GM06990 (cell line): ENCODE measurements around the gene AP5M1.
"Not testable (repeated sequence)": the region's sequence is repeated elsewhere in the genome, so short reads cannot be mapped to it uniquely, and the experiment has no call there.

ENCODE experiments used
- DNase-seq: peaks from one replicate; pipeline ENCODE4 v3.0.0-alpha.2; 2011; ENCODE audit not compliant: insufficient read length; ENCODE audit errors: extremely low read depth
- H3K27me3 ChIP-seq: replicated peaks from 2 replicates; pipeline ENCODE4 v1.6.0; 2011; ENCODE audit warnings: low read length; ENCODE audit not compliant: control insufficient read depth, insufficient read depth
- H3K36me3 ChIP-seq: 2 replicates; pipeline ENCODE4 v1.5.1; 2011; ENCODE audit warnings: low read length; ENCODE audit not compliant: control insufficient read depth, insufficient read depth
- H3K4me3 ChIP-seq: replicated peaks from 2 replicates; pipeline ENCODE4 v1.5.1; 2011; ENCODE audit warnings: low read depth, mild to moderate bottlenecking, control low read depth, low read length
- CTCF ChIP-seq: IDR thresholded peaks from 2 replicates; pipeline ENCODE4 v1.5.1; 2011; ENCODE audit warnings: low read length, control low read depth, mild to moderate bottlenecking, inconsistent platforms; ENCODE audit not compliant: insufficient read depth, poor library complexity, severe bottlenecking

Gene AP5M1

GRCh38 chr14:57314396-57315089, 45.8 kb downstream of the AP5M1 start:
- Histone ChIP-seq H3K36me3 (no peaks in the 10 kb centered on the region), H3K27me3 (no peaks in the 10 kb centered on the region), H3K4me3 (no peak overlapping the region)
- no peak for TF ChIP-seq CTCF
- DNase-seq, result no peak

- H3K36me3 ChIP-seq, result no peaks in the 10 kb centered on the region
- H3K4me3 ChIP-seq, result no peak overlapping the region
- peak; percentile 8 for DNase-seq
- TF ChIP-seq CTCF, result peak; percentile 84
- H3K27me3 ChIP-seq, result no peaks in the 10 kb centered on the region
Measured at GRCh38 chr14:57317248-57317833, 48.6 kb downstream of the AP5M1 start.

GRCh38 chr14:57319636-57320192, 50.9 kb downstream of the AP5M1 start:
- DNase-seq, result no peak
- TF ChIP-seq CTCF, result no peak
- Histone ChIP-seq H3K36me3 (no peaks in the 10 kb centered on the region), H3K4me3 (no peak overlapping the region), H3K27me3 (no peaks in the 10 kb centered on the region)

GRCh38 chr14:57323721-57324120, 55.0 kb downstream of the AP5M1 start:
- no peak for DNase-seq
- H3K4me3 ChIP-seq, result no peak overlapping the region
- no peaks in the 10 kb centered on the region for H3K27me3 ChIP-seq
- TF ChIP-seq CTCF, result no peak
- H3K36me3 ChIP-seq, result no peaks in the 10 kb centered on the region

GRCh38 chr14:57326253-57326652, 57.5 kb downstream of the AP5M1 start:
- peak; percentile 1 for DNase-seq
- H3K4me3 ChIP-seq, result no peak overlapping the region
- no peak for TF ChIP-seq CTCF
- no peaks in the 10 kb centered on the region for H3K36me3 ChIP-seq
- H3K27me3 ChIP-seq, result no peaks in the 10 kb centered on the region

GRCh38 chr14:57329833-57330232, 61.1 kb downstream of the AP5M1 start:
- no peak for DNase-seq
- Histone ChIP-seq H3K4me3 (no peak overlapping the region), H3K36me3 (no peaks in the 10 kb centered on the region), H3K27me3 (no peaks in the 10 kb centered on the region)
- TF ChIP-seq CTCF, result no peak

- H3K27me3 ChIP-seq, H3K36me3 ChIP-seq, DNase-seq: not testable (repeated sequence)
Measured at GRCh38 chr14:57332475-57332874, 63.7 kb downstream of the AP5M1 start.

GRCh38 chr14:57333726-57334125, 65.0 kb downstream of the AP5M1 start:
- H3K36me3 ChIP-seq, H3K27me3 ChIP-seq, DNase-seq, H3K4me3 ChIP-seq: not testable (repeated sequence)

More at GRCh38 chr14:57332475-57332874, 63.7 kb downstream of the AP5M1 start:
- not testable (repeated sequence) for H3K4me3 ChIP-seq
